ENCODE data around the gene MAP3K10. TPM values are rescaled to one million over a fixed set of nuclear protein-coding genes. Genes with fewer than 3 reads are reported as not detected.

MAP3K10 gene
- total and polyA plus RNA-seq, 8 donors: 5.9 to 32.8 (median 8.0) TPM

GRCh38 chr19:40229926-40230417 is 38.7 kb downstream of the MAP3K10 start:
- intact Hi-C loops (cut with DNase I): no loop called here
- no peak for FAIRE-seq
- 73 to 74% methylated on average over 4 of the region's 4 CpGs for WGBS, 2 donors

DNA sequence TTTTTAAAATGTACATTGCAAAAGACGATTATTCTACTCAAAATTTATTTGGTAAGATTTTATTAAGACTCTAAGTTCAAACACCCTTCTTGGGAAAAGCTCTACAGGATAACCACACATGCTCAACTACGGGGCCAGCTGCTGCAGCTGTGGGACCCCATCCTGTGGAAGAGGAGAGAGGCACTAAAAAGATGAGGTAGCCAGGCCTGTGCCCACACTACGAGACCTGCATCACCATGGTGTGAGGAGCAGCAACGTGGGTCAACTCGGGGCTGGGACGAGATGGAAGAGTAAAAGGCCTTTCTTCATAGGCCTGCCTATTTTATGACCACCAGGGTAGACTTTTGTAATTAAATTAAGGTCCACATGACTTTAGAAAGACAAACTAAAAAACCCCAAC is 39.8 kb downstream of the MAP3K10 start:
- no peak for ATAC-seq
- peaks cover 0 to 7% (median 7%) of the 10 kb centered on the region in 3 donors for H3K4me1 ChIP-seq
- H3K36me3 ChIP-seq: peaks cover 0 to 26% (median 15%) of the 10 kb centered on the region in 3 donors
- peaks cover 0 to 4% (median 1%) of the 10 kb centered on the region in 4 donors for H3K27me3 ChIP-seq
- no peak for DNase-seq
- FAIRE-seq: no peak
- H3K4me3 ChIP-seq: no peak overlapping the region
- intact Hi-C loops (cut with DNase I): no loop called here
- H3K27ac ChIP-seq: no peak overlapping the region
- H3K9me3 ChIP-seq: no peaks in the 10 kb centered on the region
- TF ChIP-seq, protein P1, sequence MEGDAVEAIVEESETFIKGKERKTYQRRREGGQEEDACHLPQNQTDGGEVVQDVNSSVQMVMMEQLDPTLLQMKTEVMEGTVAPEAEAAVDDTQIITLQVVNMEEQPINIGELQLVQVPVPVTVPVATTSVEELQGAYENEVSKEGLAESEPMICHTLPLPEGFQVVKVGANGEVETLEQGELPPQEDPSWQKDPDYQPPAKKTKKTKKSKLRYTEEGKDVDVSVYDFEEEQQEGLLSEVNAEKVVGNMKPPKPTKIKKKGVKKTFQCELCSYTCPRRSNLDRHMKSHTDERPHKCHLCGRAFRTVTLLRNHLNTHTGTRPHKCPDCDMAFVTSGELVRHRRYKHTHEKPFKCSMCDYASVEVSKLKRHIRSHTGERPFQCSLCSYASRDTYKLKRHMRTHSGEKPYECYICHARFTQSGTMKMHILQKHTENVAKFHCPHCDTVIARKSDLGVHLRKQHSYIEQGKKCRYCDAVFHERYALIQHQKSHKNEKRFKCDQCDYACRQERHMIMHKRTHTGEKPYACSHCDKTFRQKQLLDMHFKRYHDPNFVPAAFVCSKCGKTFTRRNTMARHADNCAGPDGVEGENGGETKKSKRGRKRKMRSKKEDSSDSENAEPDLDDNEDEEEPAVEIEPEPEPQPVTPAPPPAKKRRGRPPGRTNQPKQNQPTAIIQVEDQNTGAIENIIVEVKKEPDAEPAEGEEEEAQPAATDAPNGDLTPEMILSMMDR (IDR thresholded peaks at IDR 0.05): no peak
- WGBS, 2 donors: 81 to 92% methylated on average over 6 of the region's 6 CpGs

More at GRCh38 chr19:40229926-40230417, 38.7 kb downstream of the MAP3K10 start:
- Histone ChIP-seq H3K4me1 (peaks cover 0 to 10% (median 7%) of the 10 kb centered on the region in 3 donors), H3K36me3 (peaks cover 0 to 15% (median 4%) of the 10 kb centered on the region in 3 donors), H3K9me3 (no peaks in the 10 kb centered on the region), H3K4me3 (no peak overlapping the region), H3K27ac (no peak overlapping the region), H3K27me3 (peaks cover 0 to 9% (median 2%) of the 10 kb centered on the region in 4 donors)
- DNase-seq (no peak), ATAC-seq (no peak)
- TF ChIP-seq, protein P1 (IDR thresholded peaks at IDR 0.05): no peak

- ATAC-seq: peak in 2 of 4 donors; percentile 17 to 19
- intact Hi-C loops (cut with DNase I): no loop called here
- Histone ChIP-seq H3K9me3 (no peaks in the 10 kb centered on the region), H3K27ac (no peak overlapping the region), H3K4me3 (no peak overlapping the region), H3K27me3 (peaks cover 0 to 1% (median 0%) of the 10 kb centered on the region in 4 donors), H3K4me1 (no peaks in the 10 kb centered on the region), H3K36me3 (peaks cover 0 to 34% (median 22%) of the 10 kb centered on the region in 3 donors)
- FAIRE-seq: no peak
- TF ChIP-seq, protein P1 (IDR thresholded peaks at IDR 0.05): no peak
- WGBS, 2 donors: 77 to 80% methylated on average over 15 to 16 of the region's 16 CpGs
- peak in 1 of 6 donors; percentile 58 for DNase-seq
Observed at GRCh38 chr19:40231544-40232424, 40.6 kb downstream of the MAP3K10 start.

DNA sequence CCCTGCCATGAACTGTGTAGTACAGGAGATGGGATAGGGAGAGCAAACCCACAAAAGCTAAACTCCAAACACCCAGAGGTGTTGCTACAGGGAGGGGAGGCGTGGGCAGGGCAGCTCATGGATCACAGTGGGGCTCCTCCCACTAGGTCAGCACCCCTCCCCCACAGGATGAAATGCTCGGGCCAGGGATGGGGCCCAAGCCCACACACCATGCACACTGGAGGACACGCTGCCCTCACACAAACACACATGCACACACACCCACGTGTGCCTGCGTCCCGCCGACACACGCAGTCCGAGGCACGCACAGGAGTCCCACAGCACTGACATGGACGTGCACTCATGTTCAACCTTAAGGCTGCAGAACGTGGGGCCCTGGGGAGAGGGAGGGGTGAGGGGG is 41.3 kb downstream of the MAP3K10 start:
- peak in 1 of 4 donors; percentile 14 for ATAC-seq
- TF ChIP-seq, protein P1 (IDR thresholded peaks at IDR 0.05): no peak
- Histone ChIP-seq H3K9me3 (no peaks in the 10 kb centered on the region), H3K36me3 (peaks cover 0 to 39% (median 23%) of the 10 kb centered on the region in 3 donors), H3K4me3 (no peak overlapping the region), H3K27me3 (no peaks in the 10 kb centered on the region), H3K27ac (no peak overlapping the region), H3K4me1 (no peaks in the 10 kb centered on the region)
- no peak for DNase-seq
- WGBS, 2 donors: 83 to 89% methylated on average over 11 to 12 of the region's 12 CpGs
- intact Hi-C loops (cut with DNase I): no loop called here
- FAIRE-seq: no peak
